Endothelial cell of umbilical vein (primary cell): ENCODE measurements around the gene TCF7.

Experiments
- EZH2 ChIP-seq: IDR thresholded peaks from 2 replicates; pipeline ENCODE4 v1.6.1; 2012; ENCODE audit warnings: borderline replicate concordance, low read depth, mild to moderate bottlenecking, moderate library complexity, low read length, inconsistent platforms; ENCODE audit not compliant: severe bottlenecking
- MAX ChIP-seq: IDR thresholded peaks from 2 replicates; pipeline ENCODE4 v1.6.1; 2011; ENCODE audit not compliant: insufficient read depth, insufficient read length
- TF ChIP-seq, protein P1 (sequence below), 2 donors: IDR thresholded peaks; 1 replicate in 1 of 2; 2 replicates in 1 of 2; pipeline ENCODE4 v1.5.1; 2011; ENCODE audit warnings: low read length in 2 of 2, mild to moderate bottlenecking in 2 of 2, moderate library complexity in 2 of 2, control low read depth in 1 of 2, inconsistent platforms in 1 of 2, low read depth in 1 of 2; ENCODE audit not compliant: insufficient read depth in 1 of 2; ENCODE audit errors: extremely low read depth in 1 of 2

- TF ChIP-seq MAX: no peak
- TF ChIP-seq, protein P1, sequence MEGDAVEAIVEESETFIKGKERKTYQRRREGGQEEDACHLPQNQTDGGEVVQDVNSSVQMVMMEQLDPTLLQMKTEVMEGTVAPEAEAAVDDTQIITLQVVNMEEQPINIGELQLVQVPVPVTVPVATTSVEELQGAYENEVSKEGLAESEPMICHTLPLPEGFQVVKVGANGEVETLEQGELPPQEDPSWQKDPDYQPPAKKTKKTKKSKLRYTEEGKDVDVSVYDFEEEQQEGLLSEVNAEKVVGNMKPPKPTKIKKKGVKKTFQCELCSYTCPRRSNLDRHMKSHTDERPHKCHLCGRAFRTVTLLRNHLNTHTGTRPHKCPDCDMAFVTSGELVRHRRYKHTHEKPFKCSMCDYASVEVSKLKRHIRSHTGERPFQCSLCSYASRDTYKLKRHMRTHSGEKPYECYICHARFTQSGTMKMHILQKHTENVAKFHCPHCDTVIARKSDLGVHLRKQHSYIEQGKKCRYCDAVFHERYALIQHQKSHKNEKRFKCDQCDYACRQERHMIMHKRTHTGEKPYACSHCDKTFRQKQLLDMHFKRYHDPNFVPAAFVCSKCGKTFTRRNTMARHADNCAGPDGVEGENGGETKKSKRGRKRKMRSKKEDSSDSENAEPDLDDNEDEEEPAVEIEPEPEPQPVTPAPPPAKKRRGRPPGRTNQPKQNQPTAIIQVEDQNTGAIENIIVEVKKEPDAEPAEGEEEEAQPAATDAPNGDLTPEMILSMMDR (IDR thresholded peaks at IDR 0.05; ENCODE audit: extremely low read depth in 1 of 2, insufficient read depth in 1 of 2, low read depth in 1 of 2, low read length in 2 of 2): no peak
- TF ChIP-seq EZH2: no peak
Measured at GRCh38 chr5:134148986-134149539, 34.6 kb downstream of the TCF7 start.
